ENCODE data around the gene PICK1.
"Not testable (repeated sequence)": the region's sequence is repeated elsewhere in the genome, so short reads cannot be mapped to it uniquely, and the experiment has no call there.

DNA sequence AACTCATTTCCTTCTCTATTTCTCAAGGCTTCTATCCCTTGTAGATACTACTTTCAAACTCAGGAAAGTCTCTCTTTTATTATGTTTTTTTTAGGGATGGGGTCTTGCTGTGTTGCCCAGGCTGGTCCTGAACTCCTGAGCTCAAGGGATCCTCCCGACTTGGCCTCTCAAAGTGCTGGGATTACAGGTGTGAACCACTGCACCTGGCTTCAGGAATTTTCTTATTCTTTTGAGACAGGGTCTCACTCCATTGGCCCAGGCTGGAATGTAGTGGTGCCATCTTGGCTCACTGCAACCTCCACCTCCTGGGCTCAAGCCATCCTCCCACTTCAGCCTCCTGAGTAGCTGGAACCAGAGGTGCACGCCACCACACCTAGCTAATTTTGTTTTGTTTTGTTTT, 22.0 kb downstream of the PICK1 start:
- TF ChIP-seq EZH2 (IDR thresholded peaks at IDR 0.05; ENCODE audit: borderline replicate concordance, low read depth, low read length, severe bottlenecking); POLR2AphosphoS5 (IDR thresholded peaks at IDR 0.05; ENCODE audit: insufficient read depth, low read depth, low read length); POLR2A (IDR thresholded peaks at IDR 0.05; ENCODE audit: low read depth, low read length); GATA2 (IDR thresholded peaks at IDR 0.05; ENCODE audit: insufficient read depth, insufficient read length, low read depth, low read length); JUN (IDR thresholded peaks at IDR 0.05; ENCODE audit: borderline replicate concordance, insufficient read depth, insufficient read length, low read depth); MYC (IDR thresholded peaks at IDR 0.05; ENCODE audit: low read depth, low read length); FOS (IDR thresholded peaks at IDR 0.05; ENCODE audit: borderline replicate concordance, insufficient read depth, low read length): not testable (repeated sequence)
- TF ChIP-seq, protein P1, sequence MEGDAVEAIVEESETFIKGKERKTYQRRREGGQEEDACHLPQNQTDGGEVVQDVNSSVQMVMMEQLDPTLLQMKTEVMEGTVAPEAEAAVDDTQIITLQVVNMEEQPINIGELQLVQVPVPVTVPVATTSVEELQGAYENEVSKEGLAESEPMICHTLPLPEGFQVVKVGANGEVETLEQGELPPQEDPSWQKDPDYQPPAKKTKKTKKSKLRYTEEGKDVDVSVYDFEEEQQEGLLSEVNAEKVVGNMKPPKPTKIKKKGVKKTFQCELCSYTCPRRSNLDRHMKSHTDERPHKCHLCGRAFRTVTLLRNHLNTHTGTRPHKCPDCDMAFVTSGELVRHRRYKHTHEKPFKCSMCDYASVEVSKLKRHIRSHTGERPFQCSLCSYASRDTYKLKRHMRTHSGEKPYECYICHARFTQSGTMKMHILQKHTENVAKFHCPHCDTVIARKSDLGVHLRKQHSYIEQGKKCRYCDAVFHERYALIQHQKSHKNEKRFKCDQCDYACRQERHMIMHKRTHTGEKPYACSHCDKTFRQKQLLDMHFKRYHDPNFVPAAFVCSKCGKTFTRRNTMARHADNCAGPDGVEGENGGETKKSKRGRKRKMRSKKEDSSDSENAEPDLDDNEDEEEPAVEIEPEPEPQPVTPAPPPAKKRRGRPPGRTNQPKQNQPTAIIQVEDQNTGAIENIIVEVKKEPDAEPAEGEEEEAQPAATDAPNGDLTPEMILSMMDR (IDR thresholded peaks at IDR 0.05; ENCODE audit: extremely low read depth in 1 of 2, insufficient read depth in 1 of 2, low read depth in 1 of 2, low read length in 2 of 2), result not testable (repeated sequence)
- TF ChIP-seq, protein P2, sequence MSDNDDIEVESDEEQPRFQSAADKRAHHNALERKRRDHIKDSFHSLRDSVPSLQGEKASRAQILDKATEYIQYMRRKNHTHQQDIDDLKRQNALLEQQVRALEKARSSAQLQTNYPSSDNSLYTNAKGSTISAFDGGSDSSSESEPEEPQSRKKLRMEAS (IDR thresholded peaks at IDR 0.05; ENCODE audit: insufficient read depth, insufficient read length), result not testable (repeated sequence)
